Neural cell (in vitro differentiated cells): Measurements from ENCODE around the gene SFTPA2. TPM values are rescaled to one million over a fixed set of nuclear protein-coding genes. Genes with fewer than 3 reads are reported as not detected.
"Not testable (repeated sequence)": the region's sequence is repeated elsewhere in the genome, so short reads cannot be mapped to it uniquely, and the experiment has no call there.

Experiments used
- H2AFZ ChIP-seq: fragments of 200-600, 300-800 bp; sonication (generic), shearing (Covaris generic); 2 replicates; pipeline ENCODE4 v1.6.0; 2014; ENCODE audit warnings: low read depth, mild to moderate bottlenecking, antibody characterized with exemption, low read length, moderate library complexity
- H3F3A ChIP-seq: fragments of 200-600 bp; shearing (Covaris generic); 2 replicates; pipeline ENCODE4 v1.6.1; 2016; ENCODE audit warnings: mild to moderate bottlenecking, moderate library complexity, mixed read lengths, antibody characterized with exemption, low read length; ENCODE audit not compliant: insufficient read depth, poor library complexity, severe bottlenecking
- H3K27ac ChIP-seq: fragments of 200-600, 300-800 bp; sonication (generic), shearing (Covaris generic); 2 replicates; pipeline ENCODE4 v1.5.1; 2014; ENCODE audit warnings: mild to moderate bottlenecking, low read length, moderate library complexity
- H3K27me3 ChIP-seq: fragments of 300-800, 200-600 bp; sonication (generic), shearing (Covaris generic); 2 replicates; pipeline ENCODE4 v1.6.0; 2014; ENCODE audit warnings: mild to moderate bottlenecking, low read depth, low read length, moderate library complexity; ENCODE audit not compliant: insufficient read depth
- H3K36me3 ChIP-seq: fragments of 300-800, 200-600 bp; sonication (generic), shearing (Covaris generic); 2 replicates; pipeline ENCODE4 v1.5.1; 2014; ENCODE audit warnings: mild to moderate bottlenecking, antibody characterized with exemption, low read length, moderate library complexity; ENCODE audit not compliant: insufficient read depth
- H3K4me2 ChIP-seq: fragments of 300-800, 200-600 bp; sonication (generic), shearing (Covaris generic); 2 replicates; pipeline ENCODE4 v1.6.0; 2014; ENCODE audit warnings: mild to moderate bottlenecking, low read length
- H3K4me3 ChIP-seq: fragments of 300-800, 200-600 bp; sonication (generic), shearing (Covaris generic); 2 replicates; pipeline ENCODE4 v1.5.1; 2014; ENCODE audit warnings: mild to moderate bottlenecking, low read length, moderate library complexity
- H3K79me2 ChIP-seq: fragments of 200-600 bp; shearing (Covaris generic); replicated peaks from 2 replicates; pipeline ENCODE4 v1.6.0; 2014; ENCODE audit warnings: mild to moderate bottlenecking, low read length, moderate library complexity; ENCODE audit not compliant: insufficient read depth
- H3K9ac ChIP-seq: fragments of 300-800, 200-600 bp; sonication (generic), shearing (Covaris generic); 2 replicates; pipeline ENCODE4 v1.6.1; 2016; ENCODE audit warnings: mild to moderate bottlenecking, low read length, mixed read lengths
- H3K9me2 ChIP-seq: fragments of 200-600 bp; shearing (Covaris generic); 2 replicates; pipeline ENCODE4 v1.6.1; 2016; ENCODE audit warnings: mild to moderate bottlenecking, low read length, mixed read lengths; ENCODE audit not compliant: insufficient read depth
- H3K9me3 ChIP-seq: fragments of 200-600, 300-800 bp; sonication (generic), shearing (Covaris generic); 2 replicates; pipeline ENCODE4 v1.6.1; 2016; ENCODE audit warnings: mild to moderate bottlenecking, mixed run types, low read length, moderate library complexity, mixed read lengths
- H4K20me1 ChIP-seq: fragments of 200-600 bp; shearing (Covaris generic); 2 replicates; pipeline ENCODE4 v1.6.1; 2016; ENCODE audit warnings: mild to moderate bottlenecking, mixed run types; ENCODE audit not compliant: insufficient read depth
- EP300 ChIP-seq: fragments of 450-650 bp; conservative IDR thresholded peaks from 2 replicates; pipeline ENCODE4 v1.6.1; 2014; ENCODE audit warnings: antibody characterized with exemption, mild to moderate bottlenecking, moderate library complexity; ENCODE audit not compliant: poor library complexity, severe bottlenecking
- EZH2 ChIP-seq: fragments of 200-600, 300-800 bp; shearing (Covaris generic), sonication (generic); IDR thresholded peaks from 2 replicates; pipeline ENCODE4 v1.6.1; 2014; ENCODE audit warnings: antibody characterized with exemption, low read length, borderline replicate concordance, mild to moderate bottlenecking; ENCODE audit not compliant: insufficient read depth, poor library complexity, severe bottlenecking
- POLR2AphosphoS5 ChIP-seq: IDR thresholded peaks from 2 replicates; pipeline ENCODE4 v1.6.1; 2012
- TAF1 ChIP-seq: IDR thresholded peaks from 2 replicates; pipeline ENCODE4 v1.6.1; 2012; ENCODE audit warnings: low read depth
- polyA plus RNA-seq: library from polyadenylated mRNA; depleted of rRNA; stranded (reverse); fragments of >200 nt; gene quantifications from 2 replicates; pipeline ENCODE4 v1.2.3, GENCODE V29; 2014
- TF ChIP-seq, protein P1 (sequence below): fragments of 450-650 bp; IDR thresholded peaks from 2 replicates; pipeline ENCODE4 v1.5.1; 2014; ENCODE audit warnings: antibody characterized with exemption, mild to moderate bottlenecking, moderate library complexity; ENCODE audit not compliant: poor library complexity, severe bottlenecking
- TF ChIP-seq, protein P2 (sequence below): IDR thresholded peaks from 2 replicates; pipeline ENCODE4 v1.6.1; 2012; ENCODE audit warnings: borderline replicate concordance

SFTPA2 gene
- polyA plus RNA-seq, 1 donor from 2014 or later: 0.48 TPM

DNA sequence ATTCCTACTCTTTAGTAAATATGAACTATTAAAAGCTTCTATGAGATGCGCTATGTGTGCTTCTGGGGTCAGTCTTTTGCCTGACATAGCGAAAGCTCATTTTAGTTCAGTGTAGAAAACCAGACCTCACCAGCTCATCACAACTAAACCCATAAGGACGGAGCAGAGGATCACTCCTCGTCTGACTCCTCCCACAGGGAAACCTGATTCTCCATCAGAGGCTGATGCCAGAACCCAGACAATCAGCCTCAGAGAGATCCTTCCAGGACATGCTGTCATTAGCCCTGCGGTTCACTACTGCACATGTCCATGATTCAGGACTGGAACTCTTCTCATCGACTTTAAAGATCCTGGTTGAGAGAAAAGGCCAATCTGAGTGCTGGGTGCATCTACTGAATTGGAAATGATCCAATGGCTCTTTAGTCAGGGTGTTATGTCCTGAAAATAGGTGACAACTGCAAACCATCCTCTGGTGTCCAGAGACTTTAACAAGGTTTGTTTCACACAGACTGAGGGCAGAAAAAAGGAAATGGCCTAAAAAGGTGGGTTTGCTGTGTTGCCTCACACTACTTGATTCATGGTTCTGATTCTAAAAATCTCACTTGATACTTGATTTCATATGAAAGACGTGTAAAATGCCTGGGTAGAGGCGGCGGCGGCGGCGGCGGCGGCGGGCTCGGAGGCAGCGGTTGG is 48.2 kb downstream of the SFTPA2 start, which contains the start of gene EIF5AL1:
EIF5AL1 (plus strand) TSS at position 643 of the 693 bp plus-strand sequence. CDS start 117 bp downstream, outside the sequence.
- not testable (repeated sequence) for H3K9ac ChIP-seq, H3K4me2 ChIP-seq, H3K4me3 ChIP-seq

DNA sequence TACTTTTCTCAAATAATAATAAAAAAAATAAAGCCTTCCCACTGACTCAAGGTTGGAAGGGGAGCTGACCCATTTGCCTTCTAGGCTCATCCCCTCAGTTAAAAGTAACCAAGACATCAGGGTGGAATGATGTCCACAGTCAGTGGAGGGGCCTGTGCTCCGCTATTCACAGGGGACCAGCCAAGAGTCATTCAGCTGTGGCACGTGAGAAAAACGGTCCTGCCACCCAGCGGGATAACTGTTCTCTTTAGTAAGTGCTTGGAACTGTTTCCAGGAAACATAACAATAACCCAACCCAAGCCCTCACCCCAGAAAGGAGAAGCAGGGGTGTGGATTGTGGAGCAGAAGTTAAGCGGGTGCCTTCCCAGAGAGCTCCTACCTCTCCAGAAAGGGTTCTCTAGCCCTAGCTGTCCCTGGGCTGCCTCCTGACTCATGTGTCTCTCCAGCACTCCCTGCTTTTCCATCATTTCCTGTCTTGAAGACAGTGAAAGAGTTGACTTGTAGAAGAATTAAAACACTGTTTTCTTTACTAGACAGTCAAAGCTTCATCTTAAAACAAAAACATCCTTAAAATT is 50.2 kb downstream of the SFTPA2 start:
- not testable (repeated sequence) for H3K27ac ChIP-seq, H3K36me3 ChIP-seq, H3K9me3 ChIP-seq, H3F3A ChIP-seq, H3K9ac ChIP-seq, H3K4me2 ChIP-seq, H3K4me3 ChIP-seq, H3K9me2 ChIP-seq, H2AFZ ChIP-seq, H4K20me1 ChIP-seq, H3K79me2 ChIP-seq, H3K27me3 ChIP-seq

More for the DNA sequence above, 48.2 kb downstream of the SFTPA2 start, which contains the start of gene EIF5AL1:
- H3K27me3 ChIP-seq, H3K9me2 ChIP-seq, H3K36me3 ChIP-seq, H2AFZ ChIP-seq, H4K20me1 ChIP-seq, H3K9me3 ChIP-seq, H3K27ac ChIP-seq, H3K79me2 ChIP-seq, H3F3A ChIP-seq: not testable (repeated sequence)

GRCh38 chr10:79509306-79509933 is 50.8 kb downstream of the SFTPA2 start:
- H3K9me2 ChIP-seq, H3K4me3 ChIP-seq, H3K9me3 ChIP-seq, H3K79me2 ChIP-seq, H3K9ac ChIP-seq, H3K27me3 ChIP-seq, H3K4me2 ChIP-seq, H3F3A ChIP-seq, H3K36me3 ChIP-seq, H2AFZ ChIP-seq, H4K20me1 ChIP-seq, H3K27ac ChIP-seq: not testable (repeated sequence)

DNA sequence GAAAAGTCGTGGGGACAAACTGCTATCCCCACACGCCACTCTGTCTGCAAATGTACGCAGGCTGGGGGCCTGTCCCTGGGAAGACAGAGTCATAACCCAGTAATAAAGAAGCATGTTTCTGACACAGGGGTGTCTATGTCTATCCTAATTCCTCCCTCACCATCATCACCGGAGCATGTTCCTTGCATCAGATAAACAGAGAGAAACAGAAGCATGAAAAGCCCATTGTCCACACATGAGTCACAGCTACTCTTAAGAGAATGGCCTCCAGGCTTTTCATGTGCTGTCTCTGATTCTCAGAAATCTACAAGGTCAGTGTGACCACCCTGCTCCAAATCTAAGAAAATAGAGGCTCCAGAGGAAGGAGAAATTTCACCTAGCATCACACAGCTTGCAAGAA is 52.0 kb downstream of the SFTPA2 start:
- H3K36me3 ChIP-seq, H4K20me1 ChIP-seq, H3K4me2 ChIP-seq, H2AFZ ChIP-seq, H3K9me3 ChIP-seq, H3K79me2 ChIP-seq, H3K27ac ChIP-seq, H3K9me2 ChIP-seq, H3K4me3 ChIP-seq, H3K27me3 ChIP-seq, H3F3A ChIP-seq, H3K9ac ChIP-seq: not testable (repeated sequence)

GRCh38 chr10:79507440-79508167 is 52.6 kb downstream of the SFTPA2 start:
- H3F3A ChIP-seq: no peaks in the 10 kb centered on the region
- H3K9me2 ChIP-seq: no peaks in the 10 kb centered on the region
- H3K36me3 ChIP-seq: no peaks in the 10 kb centered on the region

More at GRCh38 chr10:79507440-79508167, 52.6 kb downstream of the SFTPA2 start:
- Histone ChIP-seq H3K9me3 (no peaks in the 10 kb centered on the region), H3K27ac (no peak overlapping the region), H2AFZ (no peak overlapping the region), H3K4me3 (no peak overlapping the region), H3K9ac (no peak overlapping the region), H4K20me1 (no peaks in the 10 kb centered on the region), H3K4me2 (no peak overlapping the region), H3K27me3 (no peaks in the 10 kb centered on the region), H3K79me2 (no peaks in the 10 kb centered on the region)
- no peak for TF ChIP-seq TAF1
- TF ChIP-seq, protein P1, sequence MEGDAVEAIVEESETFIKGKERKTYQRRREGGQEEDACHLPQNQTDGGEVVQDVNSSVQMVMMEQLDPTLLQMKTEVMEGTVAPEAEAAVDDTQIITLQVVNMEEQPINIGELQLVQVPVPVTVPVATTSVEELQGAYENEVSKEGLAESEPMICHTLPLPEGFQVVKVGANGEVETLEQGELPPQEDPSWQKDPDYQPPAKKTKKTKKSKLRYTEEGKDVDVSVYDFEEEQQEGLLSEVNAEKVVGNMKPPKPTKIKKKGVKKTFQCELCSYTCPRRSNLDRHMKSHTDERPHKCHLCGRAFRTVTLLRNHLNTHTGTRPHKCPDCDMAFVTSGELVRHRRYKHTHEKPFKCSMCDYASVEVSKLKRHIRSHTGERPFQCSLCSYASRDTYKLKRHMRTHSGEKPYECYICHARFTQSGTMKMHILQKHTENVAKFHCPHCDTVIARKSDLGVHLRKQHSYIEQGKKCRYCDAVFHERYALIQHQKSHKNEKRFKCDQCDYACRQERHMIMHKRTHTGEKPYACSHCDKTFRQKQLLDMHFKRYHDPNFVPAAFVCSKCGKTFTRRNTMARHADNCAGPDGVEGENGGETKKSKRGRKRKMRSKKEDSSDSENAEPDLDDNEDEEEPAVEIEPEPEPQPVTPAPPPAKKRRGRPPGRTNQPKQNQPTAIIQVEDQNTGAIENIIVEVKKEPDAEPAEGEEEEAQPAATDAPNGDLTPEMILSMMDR: no peak
- TF ChIP-seq, protein P2, sequence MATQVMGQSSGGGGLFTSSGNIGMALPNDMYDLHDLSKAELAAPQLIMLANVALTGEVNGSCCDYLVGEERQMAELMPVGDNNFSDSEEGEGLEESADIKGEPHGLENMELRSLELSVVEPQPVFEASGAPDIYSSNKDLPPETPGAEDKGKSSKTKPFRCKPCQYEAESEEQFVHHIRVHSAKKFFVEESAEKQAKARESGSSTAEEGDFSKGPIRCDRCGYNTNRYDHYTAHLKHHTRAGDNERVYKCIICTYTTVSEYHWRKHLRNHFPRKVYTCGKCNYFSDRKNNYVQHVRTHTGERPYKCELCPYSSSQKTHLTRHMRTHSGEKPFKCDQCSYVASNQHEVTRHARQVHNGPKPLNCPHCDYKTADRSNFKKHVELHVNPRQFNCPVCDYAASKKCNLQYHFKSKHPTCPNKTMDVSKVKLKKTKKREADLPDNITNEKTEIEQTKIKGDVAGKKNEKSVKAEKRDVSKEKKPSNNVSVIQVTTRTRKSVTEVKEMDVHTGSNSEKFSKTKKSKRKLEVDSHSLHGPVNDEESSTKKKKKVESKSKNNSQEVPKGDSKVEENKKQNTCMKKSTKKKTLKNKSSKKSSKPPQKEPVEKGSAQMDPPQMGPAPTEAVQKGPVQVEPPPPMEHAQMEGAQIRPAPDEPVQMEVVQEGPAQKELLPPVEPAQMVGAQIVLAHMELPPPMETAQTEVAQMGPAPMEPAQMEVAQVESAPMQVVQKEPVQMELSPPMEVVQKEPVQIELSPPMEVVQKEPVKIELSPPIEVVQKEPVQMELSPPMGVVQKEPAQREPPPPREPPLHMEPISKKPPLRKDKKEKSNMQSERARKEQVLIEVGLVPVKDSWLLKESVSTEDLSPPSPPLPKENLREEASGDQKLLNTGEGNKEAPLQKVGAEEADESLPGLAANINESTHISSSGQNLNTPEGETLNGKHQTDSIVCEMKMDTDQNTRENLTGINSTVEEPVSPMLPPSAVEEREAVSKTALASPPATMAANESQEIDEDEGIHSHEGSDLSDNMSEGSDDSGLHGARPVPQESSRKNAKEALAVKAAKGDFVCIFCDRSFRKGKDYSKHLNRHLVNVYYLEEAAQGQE: no peak
- no peak for TF ChIP-seq POLR2AphosphoS5
- TF ChIP-seq EP300: no peak
- TF ChIP-seq EZH2: no peak
